ENCODE results near the gene ETFRF1. TPM values are rescaled to one million over a fixed set of nuclear protein-coding genes. Genes with fewer than 3 reads are reported as not detected.

The ETFRF1 gene
- total RNA-seq, 1 donor from 2014 or later: 17.0 TPM

GRCh38 chr12:25208554-25208953 is 13.5 kb downstream of the ETFRF1 start:
- no peak for DNase-seq (ENCODE audit: extremely low read depth, low read depth, low spot score)

- DNase-seq (ENCODE audit: extremely low read depth, low read depth, low spot score): no peak
These were observed 18.3 kb downstream of the ETFRF1 start for GRCh38 chr12:25213338-25213737.

- DNase-seq (ENCODE audit: extremely low read depth, low read depth, low spot score): no peak
These were observed 41.2 kb downstream of the ETFRF1 start for GRCh38 chr12:25236190-25236589.

- DNase-seq (ENCODE audit: extremely low read depth, low read depth, low spot score): no peak
These were observed 41.6 kb downstream of the ETFRF1 start for GRCh38 chr12:25236626-25237025.

- no peak for DNase-seq (ENCODE audit: extremely low read depth, low read depth, low spot score)
These were observed 46.4 kb downstream of the ETFRF1 start for GRCh38 chr12:25241167-25242020.

GRCh38 chr12:25242981-25243679 is 48.1 kb downstream of the ETFRF1 start:
- DNase-seq (ENCODE audit: extremely low read depth, low read depth, low spot score): no peak

- DNase-seq (ENCODE audit: extremely low read depth, low read depth, low spot score): no peak
These were observed 48.6 kb downstream of the ETFRF1 start for GRCh38 chr12:25243680-25243990.

GRCh38 chr12:25245491-25245890 is 50.5 kb downstream of the ETFRF1 start:
- no peak for DNase-seq (ENCODE audit: extremely low read depth, low read depth, low spot score)

GRCh38 chr12:25248137-25248536 is 53.1 kb downstream of the ETFRF1 start:
- DNase-seq (ENCODE audit: extremely low read depth, low read depth, low spot score): no peak

GRCh38 chr12:25248732-25249131 is 53.7 kb downstream of the ETFRF1 start:
- no peak for DNase-seq (ENCODE audit: extremely low read depth, low read depth, low spot score)

GRCh38 chr12:25249931-25250738 is 55.1 kb downstream of the ETFRF1 start:
- no peak for DNase-seq (ENCODE audit: extremely low read depth, low read depth, low spot score)

GRCh38 chr12:25250744-25251730 is 56.0 kb downstream of the ETFRF1 start, which contains the start of gene KRAS:
TSS of gene KRAS (minus strand) at chr12:25250929.
- peak; percentile 74 for DNase-seq (ENCODE audit: extremely low read depth, low read depth, low spot score)

- DNase-seq (ENCODE audit: extremely low read depth, low read depth, low spot score): no peak
These were observed 56.7 kb downstream of the ETFRF1 start for GRCh38 chr12:25251769-25252168.

- no peak for DNase-seq (ENCODE audit: extremely low read depth, low read depth, low spot score)
These were observed 57.9 kb downstream of the ETFRF1 start for GRCh38 chr12:25252946-25253345.

- no peak for DNase-seq (ENCODE audit: extremely low read depth, low read depth, low spot score)
These were observed 58.5 kb downstream of the ETFRF1 start for GRCh38 chr12:25253371-25254068.

- no peak for DNase-seq (ENCODE audit: extremely low read depth, low read depth, low spot score)
These were observed 59.3 kb downstream of the ETFRF1 start for GRCh38 chr12:25254271-25254880.
